ENCODE results near the gene GPRIN3.

The GPRIN3 gene

DNA sequence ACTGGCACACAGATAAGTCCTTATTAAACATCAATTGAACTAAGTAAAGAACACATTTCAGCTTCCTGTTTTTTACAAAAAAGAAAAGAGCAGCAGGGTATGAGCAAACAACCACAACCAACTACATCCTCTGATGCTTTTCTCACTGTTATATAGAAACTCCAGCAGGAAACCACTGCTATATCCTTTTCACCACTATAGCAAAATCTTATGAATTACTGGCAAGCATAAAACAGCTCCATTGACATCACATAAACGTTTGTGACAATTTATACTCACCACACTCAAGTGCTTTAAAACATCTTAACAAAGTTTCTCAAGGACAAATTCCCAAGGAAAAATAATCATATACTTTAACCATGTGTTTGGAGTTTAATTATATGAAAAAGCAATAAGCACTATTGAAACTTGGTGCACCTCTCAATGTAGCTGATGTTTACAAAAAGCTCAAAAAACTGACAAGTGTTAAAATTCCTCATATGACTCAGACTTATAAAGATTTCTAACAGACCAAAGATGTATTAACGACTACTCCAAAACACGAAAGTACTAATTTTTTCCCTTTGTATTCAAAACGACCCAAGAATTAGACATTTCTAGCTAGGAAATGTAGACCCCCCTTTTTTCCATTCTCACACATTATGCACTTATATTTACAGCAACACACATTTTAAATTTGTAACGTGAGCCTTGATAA lies 12.9 kb downstream of the GPRIN3 start:
- Histone ChIP-seq H3K27me3 (replicated peaks) (no peaks in the 10 kb centered on the region), H3K27ac (no peak overlapping the region), H3K4me3 (ENCODE audit: low read depth, low read length) (no peak overlapping the region), H3K36me3 (replicated peaks) (no peaks in the 10 kb centered on the region)
- TF ChIP-seq, protein P1, sequence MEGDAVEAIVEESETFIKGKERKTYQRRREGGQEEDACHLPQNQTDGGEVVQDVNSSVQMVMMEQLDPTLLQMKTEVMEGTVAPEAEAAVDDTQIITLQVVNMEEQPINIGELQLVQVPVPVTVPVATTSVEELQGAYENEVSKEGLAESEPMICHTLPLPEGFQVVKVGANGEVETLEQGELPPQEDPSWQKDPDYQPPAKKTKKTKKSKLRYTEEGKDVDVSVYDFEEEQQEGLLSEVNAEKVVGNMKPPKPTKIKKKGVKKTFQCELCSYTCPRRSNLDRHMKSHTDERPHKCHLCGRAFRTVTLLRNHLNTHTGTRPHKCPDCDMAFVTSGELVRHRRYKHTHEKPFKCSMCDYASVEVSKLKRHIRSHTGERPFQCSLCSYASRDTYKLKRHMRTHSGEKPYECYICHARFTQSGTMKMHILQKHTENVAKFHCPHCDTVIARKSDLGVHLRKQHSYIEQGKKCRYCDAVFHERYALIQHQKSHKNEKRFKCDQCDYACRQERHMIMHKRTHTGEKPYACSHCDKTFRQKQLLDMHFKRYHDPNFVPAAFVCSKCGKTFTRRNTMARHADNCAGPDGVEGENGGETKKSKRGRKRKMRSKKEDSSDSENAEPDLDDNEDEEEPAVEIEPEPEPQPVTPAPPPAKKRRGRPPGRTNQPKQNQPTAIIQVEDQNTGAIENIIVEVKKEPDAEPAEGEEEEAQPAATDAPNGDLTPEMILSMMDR (IDR thresholded peaks at IDR 0.05; ENCODE audit: low read depth, low read length, missing control alignments): no peak
- in situ Hi-C loops (cut with HindIII; ENCODE audit: low pct_ligation_motif_present, low sequenced_read_pairs): no loop called here
- DNase-seq: no peak

DNA sequence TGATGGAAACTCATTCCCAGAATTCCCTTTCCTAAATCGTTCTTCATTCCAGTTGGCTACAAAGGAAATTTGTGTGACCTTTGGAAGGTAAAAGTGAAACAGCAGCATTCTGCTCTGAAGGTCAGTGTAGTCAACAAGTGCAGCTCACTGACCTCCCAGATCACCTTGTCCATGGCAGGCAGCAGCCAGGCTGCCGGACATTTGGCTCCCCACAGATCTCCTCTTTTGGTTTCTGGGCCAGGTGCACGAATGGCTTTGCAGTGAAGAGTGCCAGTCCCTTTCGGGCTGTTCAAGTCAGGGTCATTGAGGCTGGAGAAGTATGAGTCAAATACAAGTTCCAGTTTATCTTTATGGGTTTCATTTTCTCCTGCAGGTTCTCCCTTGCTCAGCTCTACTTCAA lies 14.3 kb downstream of the GPRIN3 start:
- TF ChIP-seq, protein P1 (IDR thresholded peaks at IDR 0.05; ENCODE audit: low read depth, low read length, missing control alignments): no peak
- in situ Hi-C loops (cut with HindIII; ENCODE audit: low pct_ligation_motif_present, low sequenced_read_pairs): no loop called here
- H3K4me3 ChIP-seq (ENCODE audit: low read depth, low read length): no peak overlapping the region
- H3K36me3 ChIP-seq (replicated peaks): no peaks in the 10 kb centered on the region
- no peak for DNase-seq
- no peaks in the 10 kb centered on the region for H3K27me3 ChIP-seq (replicated peaks)
- H3K27ac ChIP-seq: no peak overlapping the region

DNA sequence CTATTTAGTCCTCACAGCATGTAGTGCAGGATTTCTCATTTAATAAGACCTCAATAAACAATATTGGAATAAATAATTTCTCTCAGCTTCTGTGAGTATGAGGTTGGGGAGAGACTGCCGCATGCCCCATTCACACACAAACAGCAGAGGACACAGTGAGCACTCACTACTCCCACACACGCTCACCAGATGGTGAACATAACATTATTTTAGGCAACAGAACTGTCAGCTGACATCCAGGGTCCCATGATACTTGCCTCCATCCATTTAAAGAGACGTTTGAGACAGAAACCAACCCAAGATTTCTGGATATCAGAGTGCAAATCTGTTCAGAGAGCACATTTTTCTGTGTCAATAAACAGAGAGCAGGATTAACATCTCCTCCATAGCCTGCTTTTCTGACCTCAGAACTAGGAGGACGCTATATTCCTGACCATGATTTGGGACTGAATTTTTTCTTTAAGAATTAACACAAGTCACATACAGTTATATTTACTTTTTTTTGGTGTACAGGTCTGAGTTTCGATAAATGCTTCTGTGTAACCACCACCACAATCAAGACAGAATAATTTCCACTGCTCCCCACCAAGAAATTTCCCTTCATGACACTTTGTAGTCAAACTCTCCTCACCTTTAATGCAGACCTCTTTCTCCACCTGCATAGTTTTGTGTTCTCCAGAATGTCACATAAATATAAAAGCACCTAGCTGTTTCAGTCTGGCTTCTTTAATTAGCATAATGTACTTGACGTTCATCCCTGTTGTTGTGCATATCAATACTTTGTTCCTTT lies 16.7 kb downstream of the GPRIN3 start:
- no peak overlapping the region for H3K27ac ChIP-seq
- in situ Hi-C loops (cut with HindIII; ENCODE audit: low pct_ligation_motif_present, low sequenced_read_pairs): no loop called here
- TF ChIP-seq, protein P1 (IDR thresholded peaks at IDR 0.05; ENCODE audit: low read depth, low read length, missing control alignments): no peak

DNA sequence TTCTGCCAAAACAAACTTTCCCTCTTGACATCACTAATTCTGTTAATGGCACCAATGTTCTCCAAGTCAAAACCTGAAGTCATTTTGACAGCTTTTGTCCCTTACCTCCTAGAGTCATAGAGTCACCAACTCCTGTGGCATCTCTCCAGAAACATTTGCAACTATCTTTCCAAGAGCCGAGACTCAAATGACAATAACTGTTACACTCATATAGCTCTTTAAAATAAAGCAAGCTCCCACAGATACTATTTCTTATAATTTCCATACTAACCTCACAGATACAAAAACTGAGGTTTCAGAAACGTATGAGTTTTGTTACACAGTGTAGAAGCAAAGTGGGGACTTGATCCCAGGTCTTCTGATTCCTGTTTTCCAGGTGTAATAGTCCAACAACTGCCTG lies 18.3 kb downstream of the GPRIN3 start:
- Histone ChIP-seq H3K27ac (no peak overlapping the region), H3K27me3 (replicated peaks) (no peaks in the 10 kb centered on the region), H3K36me3 (replicated peaks) (no peaks in the 10 kb centered on the region), H3K4me3 (ENCODE audit: low read depth, low read length) (no peak overlapping the region)
- in situ Hi-C loops (cut with HindIII; ENCODE audit: low pct_ligation_motif_present, low sequenced_read_pairs): no loop called here
- DNase-seq: no peak
- TF ChIP-seq, protein P1 (IDR thresholded peaks at IDR 0.05; ENCODE audit: low read depth, low read length, missing control alignments): no peak

More for the DNA sequence above, 16.7 kb downstream of the GPRIN3 start:
- DNase-seq: no peak
- H3K36me3 ChIP-seq (replicated peaks): no peaks in the 10 kb centered on the region
- no peak overlapping the region for H3K4me3 ChIP-seq (ENCODE audit: low read depth, low read length)
- no peaks in the 10 kb centered on the region for H3K27me3 ChIP-seq (replicated peaks)

DNA sequence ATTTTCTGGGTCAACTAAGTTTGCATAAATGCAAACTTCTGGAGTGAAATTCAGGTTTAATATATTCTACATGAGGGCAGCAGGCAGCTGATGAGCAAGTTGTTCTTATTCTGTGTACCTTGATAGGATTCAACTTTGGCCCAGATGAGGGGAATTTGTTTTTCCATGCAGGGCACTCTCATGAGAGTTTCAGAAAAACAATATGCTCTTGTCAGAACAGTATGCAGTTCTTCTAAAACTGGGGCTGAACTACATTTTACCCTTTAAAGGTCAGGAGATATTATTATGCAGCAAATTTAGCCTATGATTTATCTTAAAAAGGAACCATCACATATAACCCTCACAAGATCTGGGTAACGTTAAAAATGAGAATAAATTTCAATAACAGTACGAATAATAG lies 19.2 kb downstream of the GPRIN3 start:
- no peak overlapping the region for H3K27ac ChIP-seq

More for the DNA sequence above, 19.2 kb downstream of the GPRIN3 start:
- H3K27me3 ChIP-seq (replicated peaks): no peaks in the 10 kb centered on the region
- in situ Hi-C loops (cut with HindIII; ENCODE audit: low pct_ligation_motif_present, low sequenced_read_pairs): no loop called here
- no peak overlapping the region for H3K4me3 ChIP-seq (ENCODE audit: low read depth, low read length)
- TF ChIP-seq, protein P1 (IDR thresholded peaks at IDR 0.05; ENCODE audit: low read depth, low read length, missing control alignments): no peak
- no peaks in the 10 kb centered on the region for H3K36me3 ChIP-seq (replicated peaks)
- no peak for DNase-seq

All from brain microvascular endothelial cell (primary cell).